ENCODE results near the gene LIX1L. TPM values are rescaled to one million over a fixed set of nuclear protein-coding genes. Genes with fewer than 3 reads are reported as not detected.

The LIX1L gene
- total and polyA plus RNA-seq, 4 experiments from 2014 or later: 35.3 to 66.1 (median 50.1) TPM

DNA sequence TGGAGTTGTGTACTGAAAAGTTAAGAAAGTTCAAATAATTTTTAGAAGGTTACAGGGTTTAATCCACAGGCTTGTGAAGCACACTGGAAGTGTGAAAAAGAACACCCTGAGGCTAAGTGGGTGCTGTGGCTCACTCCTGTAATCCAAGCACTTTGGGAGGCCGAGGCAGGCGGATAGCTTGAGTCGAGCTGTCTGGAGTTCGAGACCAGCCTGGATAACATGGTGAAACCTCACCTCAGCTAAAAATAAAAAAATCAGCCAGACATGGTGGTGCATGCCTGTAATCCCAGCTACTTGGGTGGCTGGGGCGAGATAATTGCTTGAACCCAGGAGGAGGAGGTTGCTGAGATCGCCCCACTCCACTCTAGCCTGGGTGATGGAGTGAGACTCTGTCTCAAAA lies 28.7 kb upstream of the LIX1L start:
- Histone ChIP-seq H3K36me3 (ENCODE audit: insufficient read depth, low read length) (no peaks in the 10 kb centered on the region), H3K27ac (ENCODE audit: low read depth, low read length) (no peak overlapping the region), H3K9me3 (ENCODE audit: control insufficient read depth in 1 of 2, low read length in 2 of 2) (no peaks in the 10 kb centered on the region), H3K27me3 (ENCODE audit: insufficient read depth, low read length) (no peaks in the 10 kb centered on the region), H3K4me1 (ENCODE audit: insufficient read depth, low read length) (peaks cover 78% of the 10 kb centered on the region), H3K4me3 (ENCODE audit: low read length in 2 of 2) (no peak overlapping the region)
- H3K27ac Mint-ChIP-seq: peak overlapping the region in 2 of 7 donors; percentile 35 to 76
- no peak overlapping the region for H3K4me3 Mint-ChIP-seq
- peaks cover 0 to under 1% (median 0%) of the 10 kb centered on the region in 8 donors for H3K9me3 Mint-ChIP-seq
- peaks cover 33 to 66% (median 47%) of the 10 kb centered on the region in 4 donors for H3K4me1 Mint-ChIP-seq
- ChIA-PET POLR2A (ENCODE audit: partially characterized antibody) (interaction anchor here (0.9 to 29.8 kb wide), 3 partner anchors 1 to 128 kb away, joined by 5 to 1967 read pairs (median 1967); partner anchors contain the start of genes PIAS3 and TXNIP), CTCF (ENCODE audit: partially characterized antibody) (interaction anchor here (1.2 to 16.1 kb wide), 3 partner anchors 8 to 141 kb away, joined by 3 to 224 read pairs (median 168); partner anchors contain the start of gene NUDT17)
- intact Hi-C loops (cut with micrococcal nuclease): no loop called here
- DNase-seq: no peak
- no peaks in the 10 kb centered on the region for H3K27me3 Mint-ChIP-seq
- peaks cover 2 to 5% of the 10 kb centered on the region in 2 donors for H3K36me3 Mint-ChIP-seq

DNA sequence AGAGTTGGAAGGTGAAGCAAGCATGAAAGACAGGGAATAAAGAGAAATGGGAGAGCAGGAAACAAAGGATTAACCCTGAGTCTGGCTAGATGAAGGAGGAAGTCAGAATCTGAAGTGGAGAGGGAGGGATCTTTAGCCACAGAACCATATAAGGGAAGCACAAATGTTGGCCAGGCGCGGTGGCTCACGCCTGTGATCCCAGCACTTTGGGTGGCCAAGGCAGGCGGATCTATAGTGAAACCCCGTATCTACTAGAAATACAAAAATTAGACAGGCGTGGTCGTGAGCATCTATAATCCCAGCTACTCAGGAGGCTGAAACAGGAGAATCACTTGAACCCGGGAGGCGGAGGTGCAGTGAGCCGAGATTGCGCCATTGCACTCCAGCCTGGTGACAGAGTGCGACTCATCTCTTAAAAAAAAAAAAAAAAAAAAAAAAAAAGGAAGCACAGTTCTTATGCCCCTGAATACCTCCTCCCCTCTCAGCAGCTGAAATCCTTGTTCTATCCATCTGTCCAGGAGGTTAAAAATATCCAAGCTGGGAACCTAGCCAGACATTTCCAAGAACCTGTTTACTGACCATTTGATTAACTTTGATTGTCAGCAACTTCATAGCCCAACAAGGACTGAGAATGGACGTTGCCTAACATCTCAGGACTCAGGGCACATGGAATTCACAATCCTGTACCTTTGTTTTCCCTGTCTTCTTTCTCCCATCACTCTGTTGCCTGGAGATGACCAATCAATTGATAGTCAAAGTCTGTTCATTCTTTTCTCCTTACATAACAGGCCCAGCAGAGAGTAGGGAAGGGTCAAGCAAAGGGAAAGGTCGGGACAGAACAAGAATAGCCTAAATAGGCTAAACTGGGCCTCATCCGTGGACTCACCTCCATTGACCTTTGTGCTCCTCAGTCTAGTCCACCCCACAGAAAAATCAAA lies 28.0 kb upstream of the LIX1L start:
- Histone ChIP-seq H3K4me1 (ENCODE audit: insufficient read depth, low read length) (peaks cover 85% of the 10 kb centered on the region), H3K4me3 (ENCODE audit: low read length in 2 of 2) (peak overlapping the region in 1 of 2 donors; percentile 15), H3K27me3 (ENCODE audit: insufficient read depth, low read length) (no peaks in the 10 kb centered on the region), H3K27ac (ENCODE audit: low read depth, low read length) (no peak overlapping the region), H3K9me3 (ENCODE audit: control insufficient read depth in 1 of 2, low read length in 2 of 2) (no peaks in the 10 kb centered on the region), H3K36me3 (ENCODE audit: insufficient read depth, low read length) (no peaks in the 10 kb centered on the region)
- H3K4me3 Mint-ChIP-seq: peak overlapping the region; percentile 52 to 92 (median 76)
- no peaks in the 10 kb centered on the region for H3K9me3 Mint-ChIP-seq
- H3K36me3 Mint-ChIP-seq: peaks cover 0 to 3% of the 10 kb centered on the region in 2 donors
- POLR2A ChIA-PET (ENCODE audit: partially characterized antibody): interaction anchor here (0.6 to 29.8 kb wide), 7 partner anchors 1 to 64 kb away, joined by 3 to 1967 read pairs (median 11); partner anchors contain the start of genes ANKRD34A, LIX1L, POLR3GL and RBM8A
- CTCF ChIA-PET (ENCODE audit: partially characterized antibody): interaction anchor here (1.2 to 16.1 kb wide), 6 partner anchors 7 to 141 kb away, joined by 3 to 224 read pairs (median 6); partner anchors contain the start of genes NUDT17 and RBM8A
- H3K4me1 Mint-ChIP-seq: peaks cover 25 to 67% (median 43%) of the 10 kb centered on the region in 4 donors
- no peaks in the 10 kb centered on the region for H3K27me3 Mint-ChIP-seq
- intact Hi-C loops (cut with micrococcal nuclease): no loop called here
- DNase-seq: no peak
- H3K27ac Mint-ChIP-seq: peak overlapping the region in 6 of 7 donors; percentile 88 to 94 (median 92)

DNA sequence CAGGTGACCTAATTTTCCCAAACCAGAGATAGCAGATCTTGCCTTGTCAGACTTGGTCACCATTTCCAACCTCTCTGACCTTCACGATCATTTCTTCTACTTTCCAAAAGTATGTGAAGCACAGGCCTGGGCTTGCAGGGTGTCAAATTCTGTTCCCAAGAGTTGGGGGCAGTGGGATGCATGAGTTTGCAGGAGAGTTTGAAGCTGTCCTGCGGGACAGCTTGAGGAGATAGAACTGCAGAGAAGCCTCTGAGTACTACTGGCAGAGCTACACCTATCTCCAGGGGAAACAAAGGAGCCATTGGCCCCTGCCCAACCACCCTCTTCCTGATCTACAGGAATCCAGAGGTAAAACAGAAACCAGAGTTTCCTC lies 27.3 kb upstream of the LIX1L start:
- Mint-ChIP-seq H3K36me3 (peaks cover 0 to 2% of the 10 kb centered on the region in 2 donors), H3K9me3 (no peaks in the 10 kb centered on the region), H3K4me1 (peaks cover 19 to 60% (median 37%) of the 10 kb centered on the region in 4 donors), H3K27ac (peak overlapping the region in 6 of 7 donors; percentile 88 to 94 (median 92)), H3K27me3 (no peaks in the 10 kb centered on the region), H3K4me3 (peak overlapping the region; percentile 52 to 92 (median 76))
- Histone ChIP-seq H3K27ac (ENCODE audit: low read depth, low read length) (peak overlapping the region; percentile 23), H3K9me3 (ENCODE audit: control insufficient read depth in 1 of 2, low read length in 2 of 2) (no peaks in the 10 kb centered on the region), H3K4me3 (ENCODE audit: low read length in 2 of 2) (peak overlapping the region; percentile 5 to 15), H3K4me1 (ENCODE audit: insufficient read depth, low read length) (peaks cover 87% of the 10 kb centered on the region), H3K36me3 (ENCODE audit: insufficient read depth, low read length) (no peaks in the 10 kb centered on the region), H3K27me3 (ENCODE audit: insufficient read depth, low read length) (no peaks in the 10 kb centered on the region)
- no peak for DNase-seq
- CTCF ChIA-PET (ENCODE audit: partially characterized antibody): interaction anchor here (0.9 to 2.5 kb wide), 5 partner anchors 9 to 58 kb away, joined by 3 to 14 read pairs (median 4); partner anchors contain the start of gene RBM8A
- POLR2A ChIA-PET (ENCODE audit: partially characterized antibody): interaction anchor here (0.6 to 29.8 kb wide), 7 partner anchors 2 to 58 kb away, joined by 3 to 1967 read pairs (median 11); partner anchors contain the start of genes ANKRD34A, LIX1L, POLR3GL and RBM8A
- intact Hi-C loops (cut with micrococcal nuclease): no loop called here

DNA sequence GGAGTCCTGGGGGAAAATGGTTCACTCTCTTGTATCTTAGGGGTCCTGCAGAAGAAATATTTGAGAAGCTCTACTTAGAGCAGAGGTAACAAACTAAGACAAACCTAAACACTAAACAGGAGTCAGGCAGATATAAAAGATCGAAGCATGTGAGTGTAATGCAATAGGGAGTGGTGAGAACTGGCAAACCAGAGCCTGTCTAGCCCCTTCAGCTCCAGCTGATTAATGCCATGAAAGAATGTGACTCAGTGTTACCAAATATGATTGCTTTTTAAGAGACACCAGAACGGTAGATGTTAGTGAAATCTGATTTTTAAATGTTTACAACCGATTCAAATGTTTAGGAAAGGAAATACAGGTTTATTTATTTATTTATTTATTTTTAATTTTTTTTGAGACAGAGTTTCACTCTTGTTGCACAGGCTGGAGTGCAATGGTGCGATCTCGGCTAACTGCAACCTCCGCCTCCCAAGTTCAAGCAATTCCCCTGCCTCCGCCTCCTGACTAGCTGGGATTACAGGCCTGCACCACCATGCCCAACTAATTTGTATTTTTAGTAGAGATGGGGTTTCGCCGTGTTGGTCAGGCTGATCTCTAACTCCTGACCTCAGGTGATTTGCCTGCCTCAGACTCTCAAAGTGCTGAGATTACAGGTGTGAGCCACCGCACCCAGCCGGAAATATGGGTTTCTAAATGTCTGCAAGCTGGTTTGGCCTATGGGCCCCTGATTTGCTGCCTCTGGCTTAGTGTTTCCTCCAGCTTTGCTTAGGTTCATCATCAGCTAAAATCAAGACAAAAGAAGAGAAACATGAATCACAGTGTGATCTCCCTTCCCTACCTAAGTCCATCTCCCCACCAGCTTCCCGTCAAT lies 26.4 kb upstream of the LIX1L start:
- no peaks in the 10 kb centered on the region for H3K36me3 ChIP-seq (ENCODE audit: insufficient read depth, low read length)
- Mint-ChIP-seq H3K36me3 (peaks cover 0 to 2% of the 10 kb centered on the region in 2 donors), H3K27ac (peak overlapping the region in 6 of 7 donors; percentile 88 to 94 (median 92)), H3K27me3 (no peaks in the 10 kb centered on the region), H3K9me3 (no peaks in the 10 kb centered on the region), H3K4me3 (peak overlapping the region; percentile 52 to 92 (median 76)), H3K4me1 (peaks cover 18 to 60% (median 36%) of the 10 kb centered on the region in 4 donors)
- H3K4me3 ChIP-seq (ENCODE audit: low read length in 2 of 2): peak overlapping the region in 1 of 2 donors; percentile 5
- ChIA-PET POLR2A (ENCODE audit: partially characterized antibody) (interaction anchor here (0.6 to 25.2 kb wide), 6 partner anchors 16 to 126 kb away, joined by 3 to 1967 read pairs (median 8); partner anchors contain the start of genes ANKRD34A, LIX1L, PIAS3 and POLR3GL), CTCF (ENCODE audit: partially characterized antibody) (interaction anchor here (0.9 to 2.5 kb wide), 7 partner anchors 8 to 27 kb away, joined by 3 to 14 read pairs (median 4); no protein-coding TSS in a partner anchor)
- intact Hi-C loops (cut with micrococcal nuclease): no loop called here
- peaks cover 95% of the 10 kb centered on the region for H3K4me1 ChIP-seq (ENCODE audit: insufficient read depth, low read length)
- no peaks in the 10 kb centered on the region for H3K9me3 ChIP-seq (ENCODE audit: control insufficient read depth in 1 of 2, low read length in 2 of 2)
- no peaks in the 10 kb centered on the region for H3K27me3 ChIP-seq (ENCODE audit: insufficient read depth, low read length)
- peak overlapping the region; percentile 70 for H3K27ac ChIP-seq (ENCODE audit: low read depth, low read length)
- DNase-seq: peak in 3 of 5 donors; percentile 46 to 78 (median 53)

DNA sequence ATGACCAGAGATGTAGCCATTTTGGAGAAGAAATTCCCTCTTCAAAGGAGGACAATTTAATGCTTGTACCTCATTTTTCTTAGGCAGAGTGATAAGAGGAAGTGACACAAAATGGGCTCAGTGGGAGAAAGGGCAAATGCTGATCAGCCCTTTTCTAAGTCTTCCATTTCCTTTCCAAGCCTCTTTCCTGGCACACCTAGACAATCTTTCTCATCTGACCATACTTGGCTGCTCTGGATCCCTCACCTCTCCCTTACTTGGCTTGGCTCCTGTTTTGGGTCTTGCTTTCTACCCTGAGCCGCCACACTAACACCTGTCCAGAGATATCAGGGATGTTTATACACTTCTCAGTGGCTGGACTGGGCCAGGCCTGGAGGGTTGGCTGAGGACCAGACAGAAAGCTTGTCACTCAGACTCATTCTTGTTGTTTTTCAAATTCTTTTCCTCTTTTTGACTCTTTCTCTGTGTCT lies 25.4 kb upstream of the LIX1L start:
- ChIA-PET POLR2A (ENCODE audit: partially characterized antibody) (interaction anchor here (2.8 to 25.2 kb wide), 3 partner anchors 17 to 22 kb away, joined by 13 to 1967 read pairs (median 203); partner anchors contain the start of genes ANKRD34A, LIX1L, POLR3GL and TXNIP), CTCF (ENCODE audit: partially characterized antibody) (interaction anchor here (1.0 to 2.5 kb wide), 5 partner anchors 9 to 28 kb away, joined by 3 to 14 read pairs (median 6); no protein-coding TSS in a partner anchor)
- no peaks in the 10 kb centered on the region for H3K27me3 Mint-ChIP-seq
- no peak overlapping the region for H3K4me3 ChIP-seq (ENCODE audit: low read length in 2 of 2)
- H3K36me3 ChIP-seq (ENCODE audit: insufficient read depth, low read length): no peaks in the 10 kb centered on the region
- intact Hi-C loops (cut with micrococcal nuclease): no loop called here
- H3K9me3 ChIP-seq (ENCODE audit: control insufficient read depth in 1 of 2, low read length in 2 of 2): no peaks in the 10 kb centered on the region
- no peaks in the 10 kb centered on the region for H3K9me3 Mint-ChIP-seq
- peak overlapping the region; percentile 70 for H3K27ac ChIP-seq (ENCODE audit: low read depth, low read length)
- peaks cover 0 to 2% of the 10 kb centered on the region in 2 donors for H3K36me3 Mint-ChIP-seq
- H3K27ac Mint-ChIP-seq: peak overlapping the region in 6 of 7 donors; percentile 43 to 95 (median 81)
- H3K27me3 ChIP-seq (ENCODE audit: insufficient read depth, low read length): no peaks in the 10 kb centered on the region
- H3K4me1 Mint-ChIP-seq: peaks cover 9 to 53% (median 29%) of the 10 kb centered on the region in 4 donors
- peaks cover 96% of the 10 kb centered on the region for H3K4me1 ChIP-seq (ENCODE audit: insufficient read depth, low read length)
- peak overlapping the region in 7 of 8 donors; percentile 23 to 76 (median 37) for H3K4me3 Mint-ChIP-seq
- no peak for DNase-seq

Measured in CD4-positive, alpha-beta memory T cell (primary cell).